IPS-11a (cell line): ENCODE results near the gene DPAGT1.

Experiments used
- H3K4me3 ChIP-seq: one replicate; pipeline ENCODE4 v1.5.1; 2013; ENCODE audit warnings: low read depth, low read length, control low read depth

The DPAGT1 gene

GRCh38 chr11:119095066-119095880 is 6.4 kb downstream of the DPAGT1 start:
- peak overlapping the region; percentile 83 for H3K4me3 ChIP-seq

- H3K4me3 ChIP-seq = peak overlapping the region; percentile 83
Measured at GRCh38 chr11:119094816-119095065, 6.9 kb downstream of the DPAGT1 start.

- peak overlapping the region; percentile 83 for H3K4me3 ChIP-seq
Measured at GRCh38 chr11:119093942-119094815, 7.5 kb downstream of the DPAGT1 start.

GRCh38 chr11:119092880-119093842 is 8.5 kb downstream of the DPAGT1 start:
- peak overlapping the region; percentile 83 for H3K4me3 ChIP-seq

GRCh38 chr11:119091966-119092879 is 9.4 kb downstream of the DPAGT1 start:
- no peak overlapping the region for H3K4me3 ChIP-seq

- no peak overlapping the region for H3K4me3 ChIP-seq
Measured at GRCh38 chr11:119091178-119091577, 10.5 kb downstream of the DPAGT1 start.

GRCh38 chr11:119089319-119089718 is 12.3 kb downstream of the DPAGT1 start:
- no peak overlapping the region for H3K4me3 ChIP-seq

- H3K4me3 ChIP-seq = no peak overlapping the region
Measured at GRCh38 chr11:119088406-119088805, 13.2 kb downstream of the DPAGT1 start.

- H3K4me3 ChIP-seq = no peak overlapping the region
Measured at GRCh38 chr11:119087747-119088241, 13.9 kb downstream of the DPAGT1 start.

- H3K4me3 ChIP-seq = no peak overlapping the region
Measured at GRCh38 chr11:119087123-119087522, 14.5 kb downstream of the DPAGT1 start.

- peak overlapping the region; percentile 94 for H3K4me3 ChIP-seq
Measured at GRCh38 chr11:119085437-119085847, 16.2 kb downstream of the DPAGT1 start.

- H3K4me3 ChIP-seq = peak within 1 kb of the TSS; percentile 94
Measured at GRCh38 chr11:119084663-119085436, 16.8 kb downstream of the DPAGT1 start, which contains the start of gene HMBS. Gene HMBS, plus strand, starts transcription at chr11:119084881. Its CDS starts 153 bp downstream, at chr11:119085034.

GRCh38 chr11:119081682-119082260 is 19.9 kb downstream of the DPAGT1 start:
- H3K4me3 ChIP-seq = no peak overlapping the region

GRCh38 chr11:119078675-119079420 is 22.8 kb downstream of the DPAGT1 start:
- no peak overlapping the region for H3K4me3 ChIP-seq

- no peak overlapping the region for H3K4me3 ChIP-seq
Measured at GRCh38 chr11:119077839-119078238, 23.8 kb downstream of the DPAGT1 start.

- H3K4me3 ChIP-seq = peak within 1 kb of the TSS; percentile 97
Measured at GRCh38 chr11:119067371-119068222, 34.1 kb downstream of the DPAGT1 start, which contains the start of gene VPS11. Gene VPS11, plus strand, starts transcription at chr11:119067818. Its CDS starts 6 bp downstream, at chr11:119067824.

- no peak overlapping the region for H3K4me3 ChIP-seq
Measured at GRCh38 chr11:119065369-119065768, 36.3 kb downstream of the DPAGT1 start.
